ENCODE measurements around the gene SIGLEC7. TPM values are rescaled to one million over a fixed set of nuclear protein-coding genes. Genes with fewer than 3 reads are reported as not detected.

The SIGLEC7 gene
- total and polyA plus RNA-seq, 2 donors from 2014 or later: 1.2 to 4.0 TPM

DNA sequence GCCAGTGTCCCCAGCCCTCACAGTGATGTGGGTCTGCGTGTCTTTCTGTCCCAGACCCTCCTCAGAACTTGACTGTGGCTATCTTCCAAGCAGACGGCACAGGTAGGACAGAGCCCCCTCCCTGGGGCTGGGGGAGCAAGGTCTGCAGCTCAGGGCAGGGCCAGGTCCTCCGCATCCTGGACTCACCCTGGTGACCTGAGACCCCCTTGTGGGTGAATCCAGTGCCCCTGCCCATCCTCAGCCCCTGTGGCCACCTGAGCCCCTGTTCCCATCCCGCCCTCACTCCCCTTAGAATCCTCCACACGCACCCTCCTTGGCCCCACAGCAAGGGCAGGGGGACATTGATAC lies 43.7 kb downstream of the SIGLEC7 start:
- DNase-seq (no peak), FAIRE-seq (no peak)
- intact Hi-C loops (cut with DNase I): no loop called here
- Histone ChIP-seq H3K36me3 (ENCODE audit: control insufficient read depth in 2 of 3, insufficient read depth in 3 of 3, low read length in 3 of 3) (no peaks in the 10 kb centered on the region), H3K9ac (ENCODE audit: low read length in 3 of 3) (no peak overlapping the region), H3K4me1 (ENCODE audit: control insufficient read depth in 2 of 3, insufficient read depth in 2 of 3, low read depth in 1 of 3, low read length in 3 of 3) (no peaks in the 10 kb centered on the region), H3K9me3 (ENCODE audit: control insufficient read depth in 2 of 3, insufficient read depth in 1 of 3, low read length in 3 of 3) (no peaks in the 10 kb centered on the region), H3K27ac (ENCODE audit: low read depth in 2 of 2, low read length in 2 of 2) (no peak overlapping the region), H3K4me3 (ENCODE audit: low read length in 3 of 3) (no peak overlapping the region), H3K27me3 (ENCODE audit: control insufficient read depth, insufficient read depth, low read length) (no peaks in the 10 kb centered on the region)
- TF ChIP-seq, protein P1, sequence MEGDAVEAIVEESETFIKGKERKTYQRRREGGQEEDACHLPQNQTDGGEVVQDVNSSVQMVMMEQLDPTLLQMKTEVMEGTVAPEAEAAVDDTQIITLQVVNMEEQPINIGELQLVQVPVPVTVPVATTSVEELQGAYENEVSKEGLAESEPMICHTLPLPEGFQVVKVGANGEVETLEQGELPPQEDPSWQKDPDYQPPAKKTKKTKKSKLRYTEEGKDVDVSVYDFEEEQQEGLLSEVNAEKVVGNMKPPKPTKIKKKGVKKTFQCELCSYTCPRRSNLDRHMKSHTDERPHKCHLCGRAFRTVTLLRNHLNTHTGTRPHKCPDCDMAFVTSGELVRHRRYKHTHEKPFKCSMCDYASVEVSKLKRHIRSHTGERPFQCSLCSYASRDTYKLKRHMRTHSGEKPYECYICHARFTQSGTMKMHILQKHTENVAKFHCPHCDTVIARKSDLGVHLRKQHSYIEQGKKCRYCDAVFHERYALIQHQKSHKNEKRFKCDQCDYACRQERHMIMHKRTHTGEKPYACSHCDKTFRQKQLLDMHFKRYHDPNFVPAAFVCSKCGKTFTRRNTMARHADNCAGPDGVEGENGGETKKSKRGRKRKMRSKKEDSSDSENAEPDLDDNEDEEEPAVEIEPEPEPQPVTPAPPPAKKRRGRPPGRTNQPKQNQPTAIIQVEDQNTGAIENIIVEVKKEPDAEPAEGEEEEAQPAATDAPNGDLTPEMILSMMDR (IDR thresholded peaks at IDR 0.05; ENCODE audit: borderline replicate concordance, extremely low read depth, insufficient read depth): no peak

DNA sequence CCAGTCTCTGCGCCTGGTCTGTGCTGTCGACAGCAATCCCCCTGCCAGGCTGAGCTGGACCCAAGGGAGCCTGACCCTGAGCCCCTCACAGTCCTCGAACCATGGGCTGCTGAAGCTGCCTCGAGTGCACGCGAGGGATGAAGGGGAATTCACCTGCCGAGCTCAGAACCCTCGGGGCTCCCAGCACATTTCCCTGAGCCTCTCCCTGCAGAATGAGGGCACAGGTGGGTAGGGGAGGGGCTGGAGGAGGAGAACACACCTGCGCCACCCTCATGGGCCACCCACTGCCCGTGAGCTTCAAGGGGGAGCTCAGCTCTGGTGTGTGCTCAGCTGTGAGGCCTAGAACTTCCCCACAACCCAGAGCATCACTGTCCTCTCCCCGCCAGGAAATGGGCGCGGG lies 44.2 kb downstream of the SIGLEC7 start:
- no peaks in the 10 kb centered on the region for H3K4me1 ChIP-seq (ENCODE audit: control insufficient read depth in 2 of 3, insufficient read depth in 2 of 3, low read depth in 1 of 3, low read length in 3 of 3)
- TF ChIP-seq, protein P1 (IDR thresholded peaks at IDR 0.05; ENCODE audit: borderline replicate concordance, extremely low read depth, insufficient read depth): no peak
- intact Hi-C loops (cut with DNase I): no loop called here
- H3K9me3 ChIP-seq (ENCODE audit: control insufficient read depth in 2 of 3, insufficient read depth in 1 of 3, low read length in 3 of 3): no peaks in the 10 kb centered on the region
- H3K9ac ChIP-seq (ENCODE audit: low read length in 3 of 3): no peak overlapping the region
- no peak overlapping the region for H3K4me3 ChIP-seq (ENCODE audit: low read length in 3 of 3)
- H3K27ac ChIP-seq (ENCODE audit: low read depth in 2 of 2, low read length in 2 of 2): no peak overlapping the region
- H3K36me3 ChIP-seq (ENCODE audit: control insufficient read depth in 2 of 3, insufficient read depth in 3 of 3, low read length in 3 of 3): no peaks in the 10 kb centered on the region
- DNase-seq (no peak), FAIRE-seq (no peak)
- H3K27me3 ChIP-seq (ENCODE audit: control insufficient read depth, insufficient read depth, low read length): no peaks in the 10 kb centered on the region

DNA sequence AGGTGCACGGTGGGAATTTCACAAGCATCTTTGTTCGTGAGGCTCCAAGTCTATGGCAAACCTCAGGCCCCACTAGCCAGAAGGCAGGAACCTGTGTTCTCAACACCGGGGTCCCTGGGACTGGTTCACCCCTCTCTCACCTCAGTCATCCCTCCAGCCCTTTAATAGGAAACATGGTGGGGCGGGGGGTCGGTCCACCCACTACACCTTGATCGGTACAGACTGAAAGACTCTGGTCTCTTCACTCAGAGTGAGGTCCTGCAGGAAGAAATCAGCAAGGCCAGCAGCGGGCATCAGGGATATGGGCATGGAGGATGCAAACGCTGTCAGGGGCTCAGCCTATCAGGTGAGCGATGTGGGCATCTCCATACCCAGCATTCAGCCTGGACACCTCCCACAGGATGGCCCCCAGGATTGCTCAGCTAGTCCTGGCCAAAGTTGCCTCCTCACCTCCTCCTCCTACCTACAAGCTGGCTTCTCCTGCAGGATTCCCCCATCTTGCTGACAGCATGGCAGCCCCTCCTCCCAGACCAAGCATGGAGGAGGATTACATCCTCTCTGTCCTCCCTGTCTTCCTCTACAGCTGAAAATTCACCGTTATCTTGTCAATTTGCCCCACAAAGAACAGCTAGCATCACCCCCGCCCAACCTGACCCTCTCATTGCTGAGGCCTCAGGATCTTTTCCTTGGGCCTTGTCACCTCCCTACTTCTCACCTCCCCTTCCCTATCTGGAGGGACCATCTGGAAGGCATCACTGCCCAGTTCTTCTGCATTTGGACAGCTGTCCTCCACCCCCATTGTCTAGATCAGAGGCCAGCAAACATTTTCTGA lies 45.5 kb downstream of the SIGLEC7 start:
- intact Hi-C loops (cut with DNase I): no loop called here
- FAIRE-seq (no peak), DNase-seq (no peak)
- H3K9me3 ChIP-seq (ENCODE audit: control insufficient read depth in 2 of 3, insufficient read depth in 1 of 3, low read length in 3 of 3): no peaks in the 10 kb centered on the region
- H3K36me3 ChIP-seq (ENCODE audit: control insufficient read depth in 2 of 3, insufficient read depth in 3 of 3, low read length in 3 of 3): no peaks in the 10 kb centered on the region
- H3K27ac ChIP-seq (ENCODE audit: low read depth in 2 of 2, low read length in 2 of 2): no peak overlapping the region
- H3K27me3 ChIP-seq (ENCODE audit: control insufficient read depth, insufficient read depth, low read length): no peaks in the 10 kb centered on the region
- no peak overlapping the region for H3K4me3 ChIP-seq (ENCODE audit: low read length in 3 of 3)
- TF ChIP-seq, protein P1 (IDR thresholded peaks at IDR 0.05; ENCODE audit: borderline replicate concordance, extremely low read depth, insufficient read depth): no peak
- H3K4me1 ChIP-seq (ENCODE audit: control insufficient read depth in 2 of 3, insufficient read depth in 2 of 3, low read depth in 1 of 3, low read length in 3 of 3): no peaks in the 10 kb centered on the region
- H3K9ac ChIP-seq (ENCODE audit: low read length in 3 of 3): no peak overlapping the region

DNA sequence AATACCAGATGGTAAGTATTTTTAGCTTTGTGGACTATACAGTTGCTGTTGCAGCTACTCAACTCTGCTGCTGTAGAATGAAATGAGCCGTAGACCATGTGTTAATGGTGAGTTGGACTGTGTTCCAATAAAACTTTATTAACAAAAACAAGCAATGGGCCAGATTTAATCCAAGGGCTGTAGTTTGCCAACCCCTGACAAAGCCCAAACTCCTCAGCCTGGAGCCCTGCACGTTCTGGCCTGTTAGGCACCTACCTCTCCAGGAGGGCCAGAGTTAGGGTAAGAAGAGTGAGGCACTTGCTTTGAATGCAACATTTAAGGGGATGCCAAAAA lies 46.1 kb downstream of the SIGLEC7 start:
- no peak overlapping the region for H3K9ac ChIP-seq (ENCODE audit: low read length in 3 of 3)
- TF ChIP-seq, protein P1 (IDR thresholded peaks at IDR 0.05; ENCODE audit: borderline replicate concordance, extremely low read depth, insufficient read depth): no peak
- H3K36me3 ChIP-seq (ENCODE audit: control insufficient read depth in 2 of 3, insufficient read depth in 3 of 3, low read length in 3 of 3): no peaks in the 10 kb centered on the region
- no peaks in the 10 kb centered on the region for H3K4me1 ChIP-seq (ENCODE audit: control insufficient read depth in 2 of 3, insufficient read depth in 2 of 3, low read depth in 1 of 3, low read length in 3 of 3)
- H3K9me3 ChIP-seq (ENCODE audit: control insufficient read depth in 2 of 3, insufficient read depth in 1 of 3, low read length in 3 of 3): no peaks in the 10 kb centered on the region
- DNase-seq: no peak
- H3K27ac ChIP-seq (ENCODE audit: low read depth in 2 of 2, low read length in 2 of 2): no peak overlapping the region
- no peak for FAIRE-seq
- H3K4me3 ChIP-seq (ENCODE audit: low read length in 3 of 3): no peak overlapping the region
- intact Hi-C loops (cut with DNase I): no loop called here
- H3K27me3 ChIP-seq (ENCODE audit: control insufficient read depth, insufficient read depth, low read length): no peaks in the 10 kb centered on the region
